D721Med (cell line): ENCODE results near the gene SPATS1.

Experiments
- DNase-seq: peaks from one replicate; pipeline ENCODE4 v3.0.0; 2011; ENCODE audit warnings: low spot score; ENCODE audit not compliant: insufficient read length
- FAIRE-seq: peaks from 2 replicates; lab custom pipeline; 2011; peaks lifted over from hg19 to GRCh38; lab: Jason Lieb, UNC
- TF ChIP-seq, protein P1 (sequence below): IDR thresholded peaks from 2 replicates; pipeline ENCODE4 v1.5.1; 2012; ENCODE audit warnings: mild to moderate bottlenecking, control low read depth; ENCODE audit not compliant: insufficient read depth; ENCODE audit errors: missing control alignments

Gene SPATS1

DNA sequence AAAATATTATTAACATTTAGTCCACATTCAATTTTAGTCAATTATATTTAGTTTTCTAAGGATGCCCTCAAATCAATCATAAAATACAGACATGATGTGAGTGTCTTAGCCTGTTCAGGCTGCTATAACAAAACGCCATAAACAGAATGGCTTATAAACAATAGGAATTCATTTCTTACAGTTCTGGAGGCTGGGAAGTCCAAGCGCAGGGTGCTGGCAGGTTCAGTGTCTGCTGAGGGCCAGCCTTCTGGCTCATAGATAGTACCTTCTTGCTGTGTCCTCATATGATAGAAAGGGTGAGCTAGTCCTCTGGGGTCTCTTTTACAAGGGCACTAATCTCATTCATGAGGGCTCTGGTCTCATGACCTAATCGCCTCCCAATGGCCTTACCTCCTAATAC is 35.0 kb downstream of the SPATS1 start:
- FAIRE-seq: no peak
- no peak for DNase-seq
- TF ChIP-seq, protein P1, sequence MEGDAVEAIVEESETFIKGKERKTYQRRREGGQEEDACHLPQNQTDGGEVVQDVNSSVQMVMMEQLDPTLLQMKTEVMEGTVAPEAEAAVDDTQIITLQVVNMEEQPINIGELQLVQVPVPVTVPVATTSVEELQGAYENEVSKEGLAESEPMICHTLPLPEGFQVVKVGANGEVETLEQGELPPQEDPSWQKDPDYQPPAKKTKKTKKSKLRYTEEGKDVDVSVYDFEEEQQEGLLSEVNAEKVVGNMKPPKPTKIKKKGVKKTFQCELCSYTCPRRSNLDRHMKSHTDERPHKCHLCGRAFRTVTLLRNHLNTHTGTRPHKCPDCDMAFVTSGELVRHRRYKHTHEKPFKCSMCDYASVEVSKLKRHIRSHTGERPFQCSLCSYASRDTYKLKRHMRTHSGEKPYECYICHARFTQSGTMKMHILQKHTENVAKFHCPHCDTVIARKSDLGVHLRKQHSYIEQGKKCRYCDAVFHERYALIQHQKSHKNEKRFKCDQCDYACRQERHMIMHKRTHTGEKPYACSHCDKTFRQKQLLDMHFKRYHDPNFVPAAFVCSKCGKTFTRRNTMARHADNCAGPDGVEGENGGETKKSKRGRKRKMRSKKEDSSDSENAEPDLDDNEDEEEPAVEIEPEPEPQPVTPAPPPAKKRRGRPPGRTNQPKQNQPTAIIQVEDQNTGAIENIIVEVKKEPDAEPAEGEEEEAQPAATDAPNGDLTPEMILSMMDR: no peak

DNA sequence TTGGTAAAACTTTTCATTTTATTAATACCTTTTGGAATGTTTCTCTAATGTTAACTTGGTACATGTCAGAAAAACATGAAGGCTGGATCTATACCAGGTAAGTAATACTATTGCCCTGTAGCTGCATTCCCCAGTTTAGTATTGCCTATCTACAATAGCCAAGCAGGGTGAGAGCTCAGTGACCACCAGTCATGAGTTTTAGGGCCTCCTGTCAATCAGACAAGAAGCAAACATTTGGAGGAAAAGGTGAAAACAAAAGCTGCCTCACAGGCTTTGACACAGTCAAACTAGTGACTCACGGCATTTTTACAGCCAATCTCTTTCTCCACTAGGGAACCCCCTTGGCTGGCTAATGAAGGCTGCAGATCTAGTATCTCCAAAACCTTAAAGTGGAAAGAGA is 35.5 kb downstream of the SPATS1 start:
- no peak for FAIRE-seq
- DNase-seq: no peak
- TF ChIP-seq, protein P1: no peak

DNA sequence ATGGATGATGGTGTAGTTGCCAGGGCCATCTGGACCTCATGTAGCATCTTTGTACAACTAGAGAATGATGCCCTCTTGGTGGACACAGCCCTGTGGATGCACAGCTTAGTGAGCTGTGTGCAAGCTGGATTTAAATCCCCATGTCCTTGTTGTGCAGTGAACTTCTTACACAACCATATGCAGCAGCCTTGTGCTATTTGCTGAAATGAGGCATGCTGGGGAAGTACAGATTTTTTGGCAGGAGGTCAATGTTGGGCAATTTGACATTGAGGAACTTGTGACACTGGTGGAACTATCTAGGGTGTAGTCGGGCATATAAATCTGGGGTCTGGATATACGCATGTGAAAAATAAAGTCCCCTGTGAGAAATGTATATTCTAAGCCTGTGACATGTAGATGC is 39.3 kb downstream of the SPATS1 start:
- DNase-seq (no peak), FAIRE-seq (no peak)
- TF ChIP-seq, protein P1: no peak

DNA sequence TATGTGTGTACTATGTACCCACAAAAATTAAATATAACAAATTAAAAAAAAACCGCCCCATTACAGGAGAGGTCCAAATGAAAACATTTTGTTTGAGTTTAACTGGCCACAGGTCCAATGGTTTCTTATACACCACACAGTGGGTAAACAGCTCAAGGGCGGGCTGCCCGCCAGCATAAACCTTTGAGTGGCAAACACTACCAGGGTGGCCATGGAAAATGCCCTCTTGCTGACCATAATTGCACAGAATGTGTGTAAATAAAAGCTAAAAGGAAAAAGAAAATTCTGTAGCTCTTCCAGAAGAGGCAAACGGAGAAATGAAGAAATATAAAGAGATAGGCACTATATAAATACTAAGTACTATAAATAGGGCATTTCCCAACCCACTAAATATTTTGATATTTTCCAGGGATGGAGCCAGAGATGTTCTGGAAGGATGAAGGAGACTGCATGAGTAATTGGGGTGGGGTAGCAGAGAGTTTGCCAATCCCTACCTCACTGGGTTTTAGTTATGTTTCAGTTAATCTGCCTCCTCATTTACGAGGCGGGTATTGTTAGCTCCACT is 44.0 kb downstream of the SPATS1 start:
- FAIRE-seq (no peak), DNase-seq (no peak)
- TF ChIP-seq, protein P1: no peak

DNA sequence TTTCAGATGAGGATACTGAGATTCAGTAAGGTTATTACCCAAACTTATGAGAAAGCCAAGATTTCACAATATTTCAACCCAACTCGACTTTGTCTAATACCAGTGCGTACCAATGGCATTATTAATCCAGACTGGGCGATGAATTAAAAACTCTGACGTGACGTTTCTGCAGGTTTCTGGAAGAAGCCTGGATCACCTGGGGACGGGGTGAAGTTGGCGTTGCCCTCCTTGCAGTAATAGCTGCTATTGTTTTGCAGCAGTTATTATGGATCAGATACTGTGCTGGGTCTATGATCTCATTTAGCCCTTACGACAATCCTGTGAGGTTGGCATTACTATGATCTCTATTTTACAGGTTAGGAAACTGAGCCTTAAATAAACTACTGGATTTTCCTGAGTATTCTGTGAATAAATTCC is 44.5 kb downstream of the SPATS1 start:
- DNase-seq: no peak
- TF ChIP-seq, protein P1: no peak
- FAIRE-seq: no peak

DNA sequence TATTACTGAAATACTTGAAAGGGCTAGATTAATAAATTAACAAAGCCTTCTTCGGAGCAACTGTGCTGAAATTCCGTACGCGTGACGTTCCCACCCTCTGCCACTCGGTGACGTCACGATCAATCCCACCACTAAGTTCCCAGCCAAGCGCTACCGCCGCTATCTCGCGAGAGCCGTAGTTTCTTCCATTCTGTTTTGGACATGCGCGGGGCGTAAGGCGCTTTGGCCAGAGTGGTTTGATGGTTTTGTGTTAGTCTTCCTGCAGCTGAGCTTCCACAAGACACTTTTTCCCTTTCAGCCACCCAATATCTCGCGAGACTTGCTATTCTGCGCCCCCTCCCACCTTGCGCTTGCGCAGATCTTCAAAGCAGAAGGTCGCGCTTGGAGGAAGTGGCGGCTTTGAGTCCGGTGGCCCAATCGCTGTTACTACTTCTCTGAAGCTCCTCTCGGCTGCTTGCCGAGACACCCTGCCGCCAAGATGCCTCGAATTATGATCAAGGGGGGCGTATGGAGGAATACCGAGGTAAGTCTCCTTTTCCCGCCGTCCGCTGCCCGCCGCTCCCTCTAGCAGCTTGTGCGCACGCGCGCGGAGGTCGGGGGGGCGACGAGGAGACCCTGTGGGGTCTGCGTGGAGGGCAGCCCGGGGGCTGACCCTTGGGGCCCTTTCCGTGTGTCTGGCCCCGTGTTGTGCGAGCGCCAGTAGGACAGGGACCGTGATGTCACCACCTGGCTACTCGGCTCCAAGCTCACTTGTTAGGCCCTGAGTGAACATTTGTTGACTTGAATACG is 45.1 kb downstream of the SPATS1 start, which contains the start of gene CDC5L:
Gene CDC5L, plus strand, starts transcription at position 361 of the 789 bp plus-strand sequence. Its CDS starts 118 bp downstream, at position 479.
- TF ChIP-seq, protein P1: no peak
- DNase-seq: peak; percentile 49
- FAIRE-seq: no peak

DNA sequence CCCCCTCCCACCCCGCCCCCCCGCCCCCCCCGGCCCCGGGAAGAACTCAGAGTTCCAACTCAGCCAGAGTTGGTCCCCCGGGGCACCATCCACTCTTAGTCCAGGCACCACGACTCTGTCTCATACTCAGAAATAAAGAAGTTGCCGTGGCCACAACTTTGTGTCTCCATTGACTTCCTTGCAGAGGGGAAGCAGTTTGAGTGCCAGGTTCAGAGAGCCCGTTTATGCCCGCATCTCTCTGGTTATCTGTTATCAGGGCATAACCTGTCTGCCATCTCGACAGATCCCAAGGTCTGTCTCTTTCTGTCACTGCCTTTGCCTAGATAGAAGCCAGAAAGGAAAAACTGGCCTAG is 45.7 kb downstream of the SPATS1 start:
- FAIRE-seq (no peak), DNase-seq (no peak)
- TF ChIP-seq, protein P1: no peak
